HG03097 (cell line): ENCODE data around the gene NANOGP8.
A peak's percentile ranks its signal among the peaks of the same experiment; 100 is the strongest.
"Not testable (repeated sequence)": the region's sequence is repeated elsewhere in the genome, so short reads cannot be mapped to it uniquely, and the experiment has no call there.

ENCODE experiments used
- ATAC-seq: cut with Tn5 transposase; IDR thresholded peaks from one replicate; pipeline ENCODE4 v1.9.1; 2021; ENCODE audit not compliant: unreplicated experiment, low FRiP score

Gene NANOGP8

GRCh38 chr15:35095941-35096340, 10.8 kb upstream of the NANOGP8 start:
- no peak for ATAC-seq

GRCh38 chr15:35092846-35093245, 7.8 kb upstream of the NANOGP8 start:
- no peak for ATAC-seq

- no peak for ATAC-seq
Measured at GRCh38 chr15:35092311-35092710, 7.2 kb upstream of the NANOGP8 start.

GRCh38 chr15:35090104-35090807, 5.2 kb upstream of the NANOGP8 start:
- ATAC-seq: no peak

- no peak for ATAC-seq
Measured at GRCh38 chr15:35089551-35089950, 4.5 kb upstream of the NANOGP8 start.

GRCh38 chr15:35088329-35088728, 3.2 kb upstream of the NANOGP8 start:
- ATAC-seq: no peak

- ATAC-seq: no peak
Measured at GRCh38 chr15:35087759-35088158, 2.7 kb upstream of the NANOGP8 start.

- not testable (repeated sequence) for ATAC-seq
Measured at GRCh38 chr15:35082371-35083348, 2.4 kb downstream of the NANOGP8 start.

- ATAC-seq: not testable (repeated sequence)
Measured at GRCh38 chr15:35081626-35082365, 3.3 kb downstream of the NANOGP8 start.

- ATAC-seq: no peak
Measured at GRCh38 chr15:35080226-35080625, 4.9 kb downstream of the NANOGP8 start.

- ATAC-seq: no peak
Measured at GRCh38 chr15:35078221-35078915, 6.7 kb downstream of the NANOGP8 start.

GRCh38 chr15:35071106-35071505, 14.0 kb downstream of the NANOGP8 start:
- ATAC-seq: no peak

- ATAC-seq: no peak
Measured at GRCh38 chr15:35068846-35069475, 16.1 kb downstream of the NANOGP8 start.

GRCh38 chr15:35067496-35068347, 17.4 kb downstream of the NANOGP8 start:
- ATAC-seq: no peak

GRCh38 chr15:35066094-35066493, 19.0 kb downstream of the NANOGP8 start:
- no peak for ATAC-seq

- ATAC-seq: no peak
Measured at GRCh38 chr15:35064576-35065190, 20.4 kb downstream of the NANOGP8 start.

GRCh38 chr15:35062738-35063099, 22.4 kb downstream of the NANOGP8 start:
- no peak for ATAC-seq

- ATAC-seq: peak; percentile 65
Measured at GRCh38 chr15:35061825-35062737, 23.0 kb downstream of the NANOGP8 start.
